ENCODE measurements around the gene TMEM132D.

DNA sequence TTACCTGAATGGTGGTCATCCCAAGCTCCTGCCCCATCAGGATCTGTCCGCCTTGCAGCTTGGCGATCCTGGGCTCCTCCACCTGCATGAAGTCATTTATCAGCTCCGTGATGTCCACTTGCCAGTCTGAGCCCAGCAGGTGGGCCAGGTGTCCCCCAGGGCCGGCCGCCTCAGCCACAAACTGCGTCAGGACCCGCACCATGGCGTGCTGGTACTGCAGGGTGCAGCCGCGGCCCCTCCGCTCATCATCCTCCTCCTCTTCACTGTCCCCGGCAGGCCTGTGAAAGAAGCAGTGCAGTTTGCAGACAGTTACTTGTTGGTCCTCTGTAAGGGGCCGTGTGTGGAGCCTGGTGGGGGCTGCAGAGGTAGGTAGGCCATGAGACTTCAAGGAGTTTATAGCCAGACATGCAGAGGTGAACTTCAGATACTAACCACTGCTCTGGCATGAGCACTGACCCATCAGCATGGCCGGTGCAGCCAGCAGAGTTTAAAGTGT lies 822.0 kb downstream of the TMEM132D start:
- TF ChIP-seq, protein P1, sequence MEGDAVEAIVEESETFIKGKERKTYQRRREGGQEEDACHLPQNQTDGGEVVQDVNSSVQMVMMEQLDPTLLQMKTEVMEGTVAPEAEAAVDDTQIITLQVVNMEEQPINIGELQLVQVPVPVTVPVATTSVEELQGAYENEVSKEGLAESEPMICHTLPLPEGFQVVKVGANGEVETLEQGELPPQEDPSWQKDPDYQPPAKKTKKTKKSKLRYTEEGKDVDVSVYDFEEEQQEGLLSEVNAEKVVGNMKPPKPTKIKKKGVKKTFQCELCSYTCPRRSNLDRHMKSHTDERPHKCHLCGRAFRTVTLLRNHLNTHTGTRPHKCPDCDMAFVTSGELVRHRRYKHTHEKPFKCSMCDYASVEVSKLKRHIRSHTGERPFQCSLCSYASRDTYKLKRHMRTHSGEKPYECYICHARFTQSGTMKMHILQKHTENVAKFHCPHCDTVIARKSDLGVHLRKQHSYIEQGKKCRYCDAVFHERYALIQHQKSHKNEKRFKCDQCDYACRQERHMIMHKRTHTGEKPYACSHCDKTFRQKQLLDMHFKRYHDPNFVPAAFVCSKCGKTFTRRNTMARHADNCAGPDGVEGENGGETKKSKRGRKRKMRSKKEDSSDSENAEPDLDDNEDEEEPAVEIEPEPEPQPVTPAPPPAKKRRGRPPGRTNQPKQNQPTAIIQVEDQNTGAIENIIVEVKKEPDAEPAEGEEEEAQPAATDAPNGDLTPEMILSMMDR (conservative IDR thresholded peaks at IDR 0.05; ENCODE audit: low read depth, low read length) = no peak
- no peak for TF ChIP-seq RCOR1 (IDR thresholded peaks at IDR 0.05; ENCODE audit: insufficient replicate concordance, low read length)
- no peak for TF ChIP-seq BHLHE40 (IDR thresholded peaks at IDR 0.05; ENCODE audit: low read depth, low read length)
- no peak for TF ChIP-seq POLR2A (IDR thresholded peaks at IDR 0.05; ENCODE audit: low read depth, low read length)
- TF ChIP-seq RAD21 (IDR thresholded peaks at IDR 0.05; ENCODE audit: low read length) = no peak
- TF ChIP-seq, protein P2, sequence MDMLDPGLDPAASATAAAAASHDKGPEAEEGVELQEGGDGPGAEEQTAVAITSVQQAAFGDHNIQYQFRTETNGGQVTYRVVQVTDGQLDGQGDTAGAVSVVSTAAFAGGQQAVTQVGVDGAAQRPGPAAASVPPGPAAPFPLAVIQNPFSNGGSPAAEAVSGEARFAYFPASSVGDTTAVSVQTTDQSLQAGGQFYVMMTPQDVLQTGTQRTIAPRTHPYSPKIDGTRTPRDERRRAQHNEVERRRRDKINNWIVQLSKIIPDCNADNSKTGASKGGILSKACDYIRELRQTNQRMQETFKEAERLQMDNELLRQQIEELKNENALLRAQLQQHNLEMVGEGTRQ (IDR thresholded peaks at IDR 0.05; ENCODE audit: low read depth, low read length) = no peak
- no peak for TF ChIP-seq SMC3 (IDR thresholded peaks at IDR 0.05; ENCODE audit: low read depth, low read length)
- TF ChIP-seq RFX5 (IDR thresholded peaks at IDR 0.05; ENCODE audit: low read depth, low read length) = no peak
- no peak for TF ChIP-seq MAZ (IDR thresholded peaks at IDR 0.05; ENCODE audit: borderline replicate concordance, low read depth, low read length)
